Stimulated activated naive CD8-positive, alpha-beta T cell treated with anti-CD3 and anti-CD28 coated beads, Interleukin-15, Interleukin-2, amounts not matched to agents 100 ng/mL and 50 ng/mL, for 24 hours (primary cell): Measurements from ENCODE around the gene SPATA18.
"Not testable (repeated sequence)": the region's sequence is repeated elsewhere in the genome, so short reads cannot be mapped to it uniquely, and the experiment has no call there.

Source experiments
- H3K27ac Mint-ChIP-seq: one replicate; pipeline ENCODE4 v1.8.0; 2021; ENCODE audit warnings: mild to moderate bottlenecking, mixed read lengths
- H3K27me3 Mint-ChIP-seq: one replicate; pipeline ENCODE4 v1.8.0; 2021; ENCODE audit warnings: mixed read lengths
- H3K36me3 Mint-ChIP-seq: one replicate; pipeline ENCODE4 v1.8.0; 2021; ENCODE audit warnings: low read depth, mixed read lengths
- H3K4me1 Mint-ChIP-seq: one replicate; pipeline ENCODE4 v1.8.0; 2021; ENCODE audit warnings: low read depth, mixed read lengths
- H3K4me3 Mint-ChIP-seq: one replicate; pipeline ENCODE4 v1.8.0; 2021; ENCODE audit warnings: mild to moderate bottlenecking, mixed read lengths
- H3K9me3 Mint-ChIP-seq: one replicate; pipeline ENCODE4 v1.8.0; 2021; ENCODE audit warnings: mixed read lengths

Gene SPATA18

DNA sequence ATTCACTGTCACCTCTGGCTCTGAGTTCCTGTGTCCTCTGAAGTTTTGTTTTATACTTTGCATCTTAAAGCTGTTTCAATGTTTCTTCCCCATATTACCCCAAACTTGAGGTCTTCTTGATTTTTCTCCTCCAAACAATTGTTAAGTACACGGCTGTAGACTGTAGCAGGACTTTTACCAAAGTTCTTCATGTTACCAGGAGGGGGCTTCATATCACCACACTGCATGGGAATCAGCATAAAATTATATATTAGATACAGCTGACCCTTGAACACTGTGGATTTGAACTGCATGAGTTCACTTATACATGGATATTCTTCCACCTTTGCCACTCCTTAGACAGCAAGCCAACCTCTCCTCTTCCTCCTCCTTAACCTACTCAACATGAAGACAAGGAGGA lies 56.6 kb downstream of the SPATA18 start:
- Mint-ChIP-seq H3K27me3 (peaks cover 2% of the 10 kb centered on the region), H3K4me1 (no peaks in the 10 kb centered on the region)

DNA sequence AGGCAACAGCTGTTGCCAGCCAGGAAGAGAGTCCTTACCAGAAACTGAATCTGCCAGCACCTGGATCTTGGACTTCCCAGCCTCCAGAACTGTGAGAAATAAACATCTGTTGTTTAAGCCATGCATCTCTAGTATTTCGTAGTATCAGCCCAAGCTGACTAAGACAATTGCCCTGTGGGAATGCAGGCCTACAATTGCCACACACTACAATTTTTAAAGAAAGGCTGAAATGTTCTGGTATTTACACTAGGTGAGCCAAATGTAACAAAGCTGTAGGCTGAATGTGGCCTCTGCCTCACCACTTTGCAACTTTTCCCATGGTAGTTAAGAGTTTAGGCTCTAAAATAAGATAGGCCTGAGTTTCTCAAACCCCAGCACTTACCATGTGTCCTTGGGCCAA lies 59.1 kb downstream of the SPATA18 start:
- Mint-ChIP-seq H3K4me3 (no peak overlapping the region), H3K27me3 (no peaks in the 10 kb centered on the region), H3K9me3 (no peaks in the 10 kb centered on the region), H3K4me1 (no peaks in the 10 kb centered on the region), H3K36me3 (no peaks in the 10 kb centered on the region), H3K27ac (no peak overlapping the region)

More for the DNA sequence above, 56.6 kb downstream of the SPATA18 start:
- Mint-ChIP-seq H3K27ac (no peak overlapping the region), H3K36me3 (no peaks in the 10 kb centered on the region), H3K4me3 (no peak overlapping the region), H3K9me3 (no peaks in the 10 kb centered on the region)

DNA sequence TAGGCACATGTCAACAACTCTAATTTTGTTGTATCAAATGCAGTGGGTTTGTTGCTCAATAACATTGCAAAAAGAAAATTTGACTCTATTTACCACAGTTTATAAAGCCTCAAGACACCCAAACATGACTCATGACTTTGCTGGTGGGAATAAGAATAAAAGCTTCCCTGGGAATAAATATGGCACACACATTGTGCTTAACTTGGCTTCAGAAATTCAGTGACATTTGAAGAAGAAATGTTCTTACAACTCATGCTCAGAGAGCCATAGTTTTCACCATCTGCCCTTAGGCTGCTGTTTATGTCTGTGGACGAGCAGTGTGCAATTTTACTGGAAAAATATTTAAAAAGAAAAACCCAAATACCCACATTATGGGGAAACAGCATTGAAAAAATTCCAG lies 60.9 kb downstream of the SPATA18 start:
- Mint-ChIP-seq H3K4me3 (no peak overlapping the region), H3K9me3 (no peaks in the 10 kb centered on the region), H3K4me1 (no peaks in the 10 kb centered on the region), H3K27me3 (no peaks in the 10 kb centered on the region), H3K27ac (no peak overlapping the region), H3K36me3 (no peaks in the 10 kb centered on the region)

DNA sequence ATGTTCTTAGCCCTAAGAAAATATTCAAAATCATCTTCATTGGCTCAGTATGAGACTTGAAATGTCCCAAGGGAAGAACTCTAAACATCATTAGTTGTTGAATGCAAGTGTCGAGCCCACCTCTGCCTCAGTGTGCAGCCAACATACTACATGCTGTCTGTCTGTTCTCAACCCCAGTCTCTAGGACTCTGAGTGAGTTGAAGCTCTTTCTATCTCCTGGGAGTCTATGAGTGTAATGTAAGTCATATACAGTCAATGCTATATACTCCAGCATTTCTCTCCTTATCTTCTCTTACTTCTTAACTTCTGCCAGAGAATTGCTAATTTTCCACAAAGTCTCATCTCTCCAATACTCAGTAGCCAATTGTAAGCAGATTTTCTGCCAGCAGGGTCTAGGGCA lies 61.3 kb downstream of the SPATA18 start:
- Mint-ChIP-seq H3K27me3 (no peaks in the 10 kb centered on the region), H3K36me3 (no peaks in the 10 kb centered on the region), H3K4me3 (no peak overlapping the region), H3K27ac (no peak overlapping the region), H3K9me3 (no peaks in the 10 kb centered on the region), H3K4me1 (no peaks in the 10 kb centered on the region)

DNA sequence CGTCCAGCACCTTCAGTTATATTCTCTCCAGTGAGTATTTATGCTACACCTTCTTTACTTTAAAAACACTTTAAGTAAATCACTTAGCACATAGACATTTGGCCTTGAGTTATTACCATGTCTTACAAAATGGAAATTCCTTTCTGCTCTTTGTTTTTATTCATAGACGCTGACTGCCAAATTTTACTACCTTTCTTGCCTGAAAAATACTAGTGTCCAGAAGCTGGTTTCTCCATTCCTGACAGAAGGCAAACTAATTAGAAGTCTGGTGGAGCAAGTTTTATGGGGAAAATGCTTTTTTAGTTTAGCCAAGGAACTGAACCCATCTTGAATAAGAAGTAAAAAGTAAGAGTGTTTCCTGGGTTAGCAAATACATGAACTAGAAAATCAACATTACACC lies 65.5 kb downstream of the SPATA18 start:
- H3K36me3 Mint-ChIP-seq: no peaks in the 10 kb centered on the region
- no peak overlapping the region for H3K27ac Mint-ChIP-seq
- H3K4me3 Mint-ChIP-seq: no peak overlapping the region
- no peaks in the 10 kb centered on the region for H3K9me3 Mint-ChIP-seq
- H3K27me3 Mint-ChIP-seq: no peaks in the 10 kb centered on the region
- H3K4me1 Mint-ChIP-seq: no peaks in the 10 kb centered on the region

DNA sequence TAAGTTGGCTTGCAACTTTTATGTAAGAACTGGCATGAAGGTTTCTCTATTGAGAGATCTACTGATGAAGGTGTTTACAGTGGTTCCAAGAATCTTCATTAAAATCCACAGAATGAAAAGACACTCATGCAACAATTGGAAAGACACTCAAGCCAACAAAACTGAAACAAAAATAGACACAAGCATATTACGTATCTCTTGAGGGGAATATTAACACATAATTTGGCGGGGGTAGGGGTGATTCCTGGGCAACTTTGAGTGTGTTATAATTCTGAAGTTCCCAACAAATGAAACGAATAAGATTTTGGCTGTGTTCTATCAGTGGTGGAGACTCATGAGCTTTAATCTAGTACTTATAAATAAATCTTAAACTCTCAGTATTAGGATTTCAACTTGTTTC lies 75.1 kb downstream of the SPATA18 start:
- Mint-ChIP-seq H3K27ac (no peak overlapping the region), H3K27me3 (no peaks in the 10 kb centered on the region), H3K36me3 (no peaks in the 10 kb centered on the region), H3K4me1 (no peaks in the 10 kb centered on the region), H3K9me3 (no peaks in the 10 kb centered on the region), H3K4me3 (no peak overlapping the region)

DNA sequence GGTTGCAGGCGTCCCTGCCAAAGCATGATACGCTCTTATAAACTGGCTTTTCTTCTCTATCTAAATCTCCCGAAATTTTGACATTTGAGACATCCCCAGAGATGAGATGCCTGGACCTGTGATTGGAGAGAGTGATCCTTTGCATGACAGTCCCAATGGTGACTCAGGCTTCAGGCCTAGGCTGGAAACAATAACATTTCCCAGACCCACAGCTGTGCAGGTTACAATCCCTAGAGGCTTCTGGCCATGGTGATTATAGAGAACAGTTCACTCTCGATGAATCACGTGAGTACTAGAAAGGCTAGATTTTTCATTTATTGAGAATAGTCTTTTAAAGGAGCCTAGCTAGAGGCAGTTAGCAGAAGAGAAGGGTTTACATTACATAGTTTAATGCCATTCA lies 75.9 kb downstream of the SPATA18 start:
- H3K4me3 Mint-ChIP-seq: no peak overlapping the region
- H3K9me3 Mint-ChIP-seq: no peaks in the 10 kb centered on the region
- H3K27ac Mint-ChIP-seq: no peak overlapping the region
- H3K4me1 Mint-ChIP-seq: no peaks in the 10 kb centered on the region
- H3K36me3 Mint-ChIP-seq: no peaks in the 10 kb centered on the region
- no peaks in the 10 kb centered on the region for H3K27me3 Mint-ChIP-seq

DNA sequence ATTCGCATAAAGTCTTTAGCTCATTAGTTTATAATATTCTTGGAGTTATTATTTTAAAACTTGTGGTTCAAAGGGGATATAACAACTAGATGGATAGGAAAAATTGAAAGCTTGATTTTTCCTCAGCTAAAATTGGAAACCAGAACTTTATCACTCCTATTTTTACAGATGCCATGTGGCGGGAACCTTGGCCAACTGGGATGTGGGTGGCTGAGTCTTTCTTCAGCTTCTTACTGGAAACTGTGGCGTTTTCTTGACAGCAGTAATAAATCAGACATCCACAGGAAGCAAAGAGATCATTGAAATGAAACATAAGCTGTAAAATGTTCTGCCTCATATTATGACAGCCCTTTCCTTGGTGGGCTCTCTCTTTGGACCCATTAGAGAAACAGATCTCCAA lies 84.1 kb downstream of the SPATA18 start:
- H3K9me3 Mint-ChIP-seq: peaks cover 5% of the 10 kb centered on the region

DNA sequence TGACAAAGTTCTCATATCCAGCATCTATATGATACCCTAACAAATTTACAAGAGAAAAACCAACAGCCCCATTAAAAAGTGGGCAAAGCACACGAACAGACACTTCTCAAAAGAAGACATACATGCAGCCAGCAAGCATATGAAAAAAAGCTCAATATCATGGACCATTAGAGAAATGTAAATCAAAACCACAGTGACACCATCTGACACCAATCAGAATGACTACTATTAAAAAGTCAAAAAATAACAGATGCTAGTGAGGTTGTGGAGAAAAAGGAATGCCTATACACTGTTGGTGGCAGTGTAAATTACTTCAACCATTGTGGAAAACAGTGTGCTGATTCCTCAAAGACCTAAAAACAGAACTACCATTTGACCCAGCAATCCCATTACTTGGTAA lies 86.0 kb downstream of the SPATA18 start:
- H3K9me3 Mint-ChIP-seq: peaks cover 11% of the 10 kb centered on the region
- not testable (repeated sequence) for H3K36me3 Mint-ChIP-seq, H3K4me3 Mint-ChIP-seq, H3K4me1 Mint-ChIP-seq, H3K27me3 Mint-ChIP-seq, H3K27ac Mint-ChIP-seq

More for the DNA sequence above, 84.1 kb downstream of the SPATA18 start:
- no peak overlapping the region for H3K4me3 Mint-ChIP-seq
- H3K27me3 Mint-ChIP-seq: no peaks in the 10 kb centered on the region
- no peaks in the 10 kb centered on the region for H3K4me1 Mint-ChIP-seq
- no peaks in the 10 kb centered on the region for H3K36me3 Mint-ChIP-seq
- no peak overlapping the region for H3K27ac Mint-ChIP-seq

DNA sequence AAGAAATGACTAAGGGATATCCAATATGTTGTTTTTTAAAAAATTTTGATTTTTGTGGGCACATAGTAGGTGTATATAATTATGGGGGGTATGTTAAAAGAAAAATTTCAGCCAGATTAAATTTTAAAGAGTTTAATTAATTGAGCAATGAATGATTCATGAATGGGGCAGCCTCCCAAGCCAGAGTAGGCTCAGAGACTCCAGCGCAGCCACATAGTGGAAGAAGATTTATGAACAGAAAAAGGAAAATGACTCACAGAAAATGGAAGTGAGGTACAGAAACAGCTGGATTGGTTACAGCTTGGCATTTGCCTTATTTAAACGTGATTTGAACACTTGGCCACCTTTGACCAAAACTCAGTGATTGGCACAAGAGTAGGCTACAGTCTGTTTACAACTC lies 91.7 kb downstream of the SPATA18 start:
- no peaks in the 10 kb centered on the region for H3K27me3 Mint-ChIP-seq
- no peaks in the 10 kb centered on the region for H3K36me3 Mint-ChIP-seq
- peaks cover 11% of the 10 kb centered on the region for H3K9me3 Mint-ChIP-seq
- H3K4me1 Mint-ChIP-seq: no peaks in the 10 kb centered on the region
- H3K4me3 Mint-ChIP-seq: no peak overlapping the region
- no peak overlapping the region for H3K27ac Mint-ChIP-seq

DNA sequence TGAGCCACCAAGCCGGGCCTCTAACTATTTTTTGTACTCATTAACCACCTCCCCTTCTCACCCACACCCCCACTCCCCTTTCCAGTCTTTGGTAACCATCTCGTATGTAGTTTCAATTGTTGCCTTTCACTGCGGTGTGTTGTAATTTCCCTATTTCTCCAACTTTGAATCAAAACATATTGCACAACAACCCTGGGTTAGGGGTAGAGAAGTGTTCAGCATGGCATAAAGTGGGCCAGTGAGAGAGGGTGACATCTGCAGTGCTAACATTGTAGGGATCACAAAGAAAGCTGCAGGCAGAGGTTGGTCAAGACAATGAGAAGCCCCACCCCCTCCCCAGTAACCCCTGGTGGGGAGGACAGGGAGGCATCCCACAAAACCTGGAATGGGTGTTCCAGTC lies 92.7 kb downstream of the SPATA18 start:
- Mint-ChIP-seq H3K36me3 (no peaks in the 10 kb centered on the region), H3K4me1 (no peaks in the 10 kb centered on the region), H3K9me3 (peaks cover 11% of the 10 kb centered on the region), H3K4me3 (no peak overlapping the region), H3K27me3 (no peaks in the 10 kb centered on the region), H3K27ac (no peak overlapping the region)

DNA sequence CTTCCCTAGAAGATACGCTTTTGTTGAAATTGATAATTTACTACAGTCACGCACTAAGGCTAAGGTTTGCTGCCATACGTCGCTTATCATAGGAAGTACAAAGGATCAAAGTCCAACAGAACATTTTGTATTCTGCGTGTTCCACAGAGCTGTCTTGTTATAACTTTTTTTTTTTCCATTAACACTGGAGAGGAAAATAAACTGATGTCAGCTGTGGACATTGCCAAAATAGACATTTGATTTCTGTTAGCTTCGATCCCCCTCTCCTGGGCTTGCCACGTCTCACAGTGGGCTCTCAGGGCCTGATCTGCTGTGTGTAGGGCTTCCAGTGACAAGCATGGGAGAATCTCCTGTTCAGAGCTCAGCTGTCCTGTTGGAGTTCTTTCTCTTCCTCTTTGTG lies 93.3 kb downstream of the SPATA18 start:
- Mint-ChIP-seq H3K9me3 (peaks cover 11% of the 10 kb centered on the region), H3K36me3 (no peaks in the 10 kb centered on the region), H3K4me1 (no peaks in the 10 kb centered on the region), H3K27me3 (no peaks in the 10 kb centered on the region), H3K27ac (no peak overlapping the region), H3K4me3 (no peak overlapping the region)
